ENCODE data around the gene IFITM2. TPM values are rescaled to one million over a fixed set of nuclear protein-coding genes. Genes with fewer than 3 reads are reported as not detected.
"Not testable (repeated sequence)": the region's sequence is repeated elsewhere in the genome, so short reads cannot be mapped to it uniquely, and the experiment has no call there.

The IFITM2 gene
- total and polyA plus RNA-seq, 2 donors = 14.8 to 765 TPM

DNA sequence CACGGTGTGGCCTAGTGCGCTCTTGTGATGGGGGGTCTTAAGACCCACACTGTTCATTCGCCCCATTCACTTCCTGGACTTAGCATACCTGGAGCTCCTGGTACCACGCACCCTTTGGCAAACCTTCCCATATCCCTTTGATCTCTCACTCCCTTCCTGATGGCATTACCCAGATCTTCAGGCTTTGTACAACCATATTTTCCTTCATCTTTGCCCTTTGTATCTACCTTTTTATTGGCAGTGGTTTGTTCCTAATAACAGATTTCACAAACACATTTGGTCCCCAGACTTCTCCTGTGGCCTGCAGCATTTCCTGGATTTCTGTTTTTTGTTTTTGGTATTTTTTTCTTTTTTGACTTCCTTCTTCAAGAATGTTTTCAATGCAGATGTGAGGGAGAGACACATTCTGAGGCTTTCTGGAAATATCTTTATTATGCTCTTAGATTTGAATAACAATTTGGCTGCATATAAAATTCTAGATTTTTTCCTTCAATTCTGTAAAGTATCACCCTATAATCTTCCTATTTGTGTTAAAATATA lies 29.1 kb downstream of the IFITM2 start:
- 84% methylated on average over 4 of the region's 4 CpGs for WGBS
- H3K4me3 ChIP-seq (ENCODE audit: low read depth, low read length) = no peak overlapping the region
- H3K4me1 ChIP-seq (ENCODE audit: insufficient read depth) = no peaks in the 10 kb centered on the region
- H3K27ac ChIP-seq (ENCODE audit: low read depth) = peak overlapping the region; percentile 31
- no peaks in the 10 kb centered on the region for H3K36me3 ChIP-seq (ENCODE audit: insufficient read depth)
- no peak for DNase-seq (ENCODE audit: extremely low spot score)

DNA sequence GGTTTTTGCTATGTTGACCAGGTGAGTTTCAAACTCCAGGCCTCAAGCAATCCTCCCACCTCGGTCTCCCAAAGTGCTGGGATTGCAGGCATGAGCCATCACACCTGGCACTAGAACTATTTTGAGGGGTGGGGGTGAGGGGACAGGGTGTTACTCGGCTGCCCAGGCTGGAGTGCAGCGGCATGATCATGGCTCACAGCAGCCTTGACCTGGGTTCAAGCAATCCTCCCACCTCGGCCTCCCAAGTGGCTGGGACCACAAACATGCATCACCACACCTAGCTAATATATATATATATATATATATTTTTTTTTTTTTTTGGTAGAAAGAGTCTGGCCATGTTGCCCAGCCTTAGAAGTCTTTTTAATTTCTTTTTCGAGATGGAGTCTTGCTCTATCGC lies 30.1 kb downstream of the IFITM2 start:
- Histone ChIP-seq H3K36me3 (ENCODE audit: insufficient read depth) (no peaks in the 10 kb centered on the region), H3K4me1 (ENCODE audit: insufficient read depth) (no peaks in the 10 kb centered on the region), H3K27ac (ENCODE audit: low read depth) (no peak overlapping the region), H3K4me3 (ENCODE audit: low read depth, low read length) (no peak overlapping the region)
- DNase-seq (ENCODE audit: extremely low spot score) = no peak
- WGBS = 95% methylated on average over 6 of the region's 6 CpGs

DNA sequence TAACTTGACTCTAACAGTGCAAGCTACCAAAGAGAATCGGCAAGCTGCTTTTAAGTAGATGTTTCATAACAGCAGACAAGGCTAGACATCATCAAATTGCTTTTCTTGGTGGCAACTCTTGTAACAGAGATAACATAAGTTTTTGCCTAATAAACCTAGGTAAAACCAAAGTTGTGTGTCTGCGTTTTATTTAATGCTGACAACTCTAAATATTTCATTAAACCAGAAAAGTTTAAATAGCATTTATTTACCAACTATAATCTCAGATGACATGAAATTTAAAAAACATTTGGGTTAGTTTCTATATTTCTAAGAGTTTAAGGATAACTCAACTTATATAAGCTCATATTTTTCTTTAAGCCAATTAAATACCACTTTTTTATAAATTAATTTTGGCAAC lies 32.3 kb downstream of the IFITM2 start:
- no peak for DNase-seq (ENCODE audit: extremely low spot score)
- Histone ChIP-seq H3K36me3 (ENCODE audit: insufficient read depth) (no peaks in the 10 kb centered on the region), H3K4me3 (ENCODE audit: low read depth, low read length) (no peak overlapping the region), H3K27ac (ENCODE audit: low read depth) (no peak overlapping the region), H3K4me1 (ENCODE audit: insufficient read depth) (no peaks in the 10 kb centered on the region)
- WGBS = 92% methylated on average over 2 of the region's 2 CpGs

DNA sequence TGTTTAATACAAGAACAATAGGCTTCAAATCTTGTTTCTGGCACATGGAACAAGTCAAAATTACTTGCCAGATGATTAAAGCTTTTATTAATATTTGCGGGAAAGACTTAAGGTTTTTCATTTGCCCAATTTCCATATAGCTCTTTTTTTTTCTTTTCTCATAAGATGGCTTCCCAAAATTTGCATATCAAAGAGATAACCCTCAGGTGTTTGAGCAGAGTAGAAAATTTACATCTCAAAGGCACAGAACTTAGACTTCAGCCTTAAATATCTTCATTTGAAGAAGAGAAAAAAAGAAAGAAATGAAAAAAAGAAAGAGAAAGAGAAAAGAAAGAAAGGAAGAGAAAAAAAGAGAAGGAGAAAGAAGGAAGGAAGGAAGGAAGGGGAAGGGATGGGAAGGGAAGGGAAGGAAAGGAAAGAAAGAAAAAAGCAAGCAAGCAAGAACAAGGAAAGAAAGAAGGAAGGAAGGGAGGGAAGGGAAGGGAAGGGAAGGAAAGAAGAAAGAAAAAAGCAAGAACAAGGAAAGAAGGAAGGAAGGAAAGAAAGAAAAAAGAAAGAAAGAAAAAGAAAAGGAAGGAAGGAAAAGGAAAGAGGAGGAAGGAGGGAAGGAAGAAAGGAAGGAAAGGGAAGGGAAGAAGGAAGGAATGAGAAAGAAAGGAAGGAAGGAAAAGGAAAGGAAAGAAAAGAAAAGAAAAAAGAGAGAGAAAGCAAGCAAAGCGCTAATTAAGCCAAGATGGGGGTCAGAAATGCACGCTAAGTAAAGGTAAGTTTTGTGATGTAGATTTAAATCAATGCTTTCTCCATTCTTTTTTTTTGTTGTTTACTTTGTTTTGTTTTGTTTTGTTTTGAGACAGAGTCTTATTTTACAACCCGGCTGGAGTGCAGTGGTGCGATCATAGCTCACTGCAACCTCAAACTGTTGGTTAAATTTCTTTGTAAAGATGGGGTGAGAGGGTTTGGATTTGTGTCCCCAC lies 33.2 kb downstream of the IFITM2 start:
- no peak for DNase-seq (ENCODE audit: extremely low spot score)
- Histone ChIP-seq H3K36me3 (ENCODE audit: insufficient read depth) (no peaks in the 10 kb centered on the region), H3K4me1 (ENCODE audit: insufficient read depth) (no peaks in the 10 kb centered on the region), H3K4me3 (ENCODE audit: low read depth, low read length) (no peak overlapping the region), H3K27ac (ENCODE audit: low read depth) (no peak overlapping the region)
- WGBS = 84% methylated on average over 5 of the region's 5 CpGs

DNA sequence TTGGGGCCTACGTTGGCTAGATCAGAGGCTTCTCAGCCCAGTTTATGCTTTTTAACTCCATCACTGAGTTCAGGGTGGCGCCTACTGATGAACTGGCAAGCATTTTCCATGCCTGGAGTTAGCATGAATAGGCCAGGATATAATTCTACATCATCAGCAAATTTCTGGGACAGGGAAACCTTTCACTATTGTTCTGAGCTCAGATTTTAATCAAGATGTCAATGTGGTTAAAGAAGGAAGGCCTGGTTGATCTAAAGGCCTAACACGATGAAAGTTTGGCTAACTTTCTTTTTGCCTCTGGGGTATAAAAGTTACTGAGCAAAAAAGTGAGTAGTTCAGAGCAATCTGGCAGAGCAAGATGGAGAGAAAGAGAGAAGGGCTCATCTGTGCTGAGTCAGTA lies 34.7 kb downstream of the IFITM2 start:
- DNase-seq (ENCODE audit: extremely low spot score) = no peak

DNA sequence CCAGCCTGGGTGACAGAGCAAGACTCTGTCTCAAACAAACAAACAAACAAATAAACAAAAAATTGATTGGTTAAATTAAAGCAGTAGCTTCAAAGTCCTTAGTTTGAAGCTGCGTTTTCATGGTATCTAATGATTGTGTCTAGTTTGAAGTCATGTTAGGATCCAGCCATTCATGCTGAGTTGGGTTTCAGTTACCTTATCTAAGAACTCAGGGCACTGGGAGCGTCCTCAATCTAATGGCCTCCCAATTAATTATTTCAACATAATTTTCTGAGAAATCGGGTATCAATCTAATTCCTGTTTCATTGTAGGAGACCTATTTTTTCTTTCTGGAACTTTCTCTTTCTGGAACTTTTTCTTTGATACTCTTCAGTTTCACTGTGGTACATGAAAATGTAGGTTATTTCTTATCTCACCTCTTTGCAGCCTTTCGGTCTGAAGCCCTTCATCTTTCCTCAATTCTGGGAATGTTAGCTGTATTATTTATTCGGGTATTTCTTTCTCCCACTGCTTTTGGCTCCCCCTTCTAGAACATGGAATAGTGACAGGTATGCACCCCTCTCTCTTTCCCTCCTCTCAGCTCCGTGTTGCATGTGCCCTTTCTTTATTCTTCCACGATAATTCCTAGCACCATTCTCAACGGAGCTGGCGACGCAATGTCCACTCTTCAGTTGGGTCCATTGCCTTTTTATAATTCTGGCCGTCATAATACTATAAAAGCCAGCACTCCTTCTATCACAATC lies 37.4 kb downstream of the IFITM2 start:
- 91% methylated on average over 11 of the region's 11 CpGs for WGBS
- no peaks in the 10 kb centered on the region for H3K36me3 ChIP-seq (ENCODE audit: insufficient read depth)
- H3K27ac ChIP-seq (ENCODE audit: low read depth) = no peak overlapping the region
- no peak for DNase-seq (ENCODE audit: extremely low spot score)
- no peak overlapping the region for H3K4me3 ChIP-seq (ENCODE audit: low read depth, low read length)
- H3K4me1 ChIP-seq (ENCODE audit: insufficient read depth) = no peaks in the 10 kb centered on the region

More for the DNA sequence above, 34.7 kb downstream of the IFITM2 start:
- Histone ChIP-seq H3K36me3 (ENCODE audit: insufficient read depth) (no peaks in the 10 kb centered on the region), H3K4me3 (ENCODE audit: low read depth, low read length) (no peak overlapping the region), H3K4me1 (ENCODE audit: insufficient read depth) (no peaks in the 10 kb centered on the region), H3K27ac (ENCODE audit: low read depth) (no peak overlapping the region)
- 79% methylated on average over 3 of the region's 3 CpGs for WGBS

DNA sequence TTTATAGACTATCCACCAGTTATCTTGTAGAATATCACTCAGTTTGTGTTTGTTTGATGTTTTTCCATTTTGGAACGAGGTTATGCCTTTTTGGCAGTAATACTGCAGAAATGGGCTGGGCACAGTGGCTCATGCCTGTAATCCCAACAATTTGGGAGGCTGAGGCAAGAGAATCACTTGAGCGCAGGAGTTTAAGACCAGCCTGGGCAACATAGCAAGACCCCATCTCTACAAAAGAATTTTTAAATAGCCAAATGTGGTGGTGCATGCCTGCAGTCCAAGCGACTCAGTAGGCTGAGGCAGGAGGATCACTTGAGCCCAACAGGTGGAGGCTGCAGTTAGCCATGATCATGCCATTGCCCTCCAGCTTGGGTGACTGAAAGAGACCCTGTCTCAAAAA lies 38.9 kb downstream of the IFITM2 start:
- no peak overlapping the region for H3K4me3 ChIP-seq (ENCODE audit: low read depth, low read length)
- DNase-seq (ENCODE audit: extremely low spot score) = no peak
- H3K4me1 ChIP-seq (ENCODE audit: insufficient read depth) = no peaks in the 10 kb centered on the region
- 73% methylated on average over 3 of the region's 3 CpGs for WGBS
- no peaks in the 10 kb centered on the region for H3K36me3 ChIP-seq (ENCODE audit: insufficient read depth)
- no peak overlapping the region for H3K27ac ChIP-seq (ENCODE audit: low read depth)

DNA sequence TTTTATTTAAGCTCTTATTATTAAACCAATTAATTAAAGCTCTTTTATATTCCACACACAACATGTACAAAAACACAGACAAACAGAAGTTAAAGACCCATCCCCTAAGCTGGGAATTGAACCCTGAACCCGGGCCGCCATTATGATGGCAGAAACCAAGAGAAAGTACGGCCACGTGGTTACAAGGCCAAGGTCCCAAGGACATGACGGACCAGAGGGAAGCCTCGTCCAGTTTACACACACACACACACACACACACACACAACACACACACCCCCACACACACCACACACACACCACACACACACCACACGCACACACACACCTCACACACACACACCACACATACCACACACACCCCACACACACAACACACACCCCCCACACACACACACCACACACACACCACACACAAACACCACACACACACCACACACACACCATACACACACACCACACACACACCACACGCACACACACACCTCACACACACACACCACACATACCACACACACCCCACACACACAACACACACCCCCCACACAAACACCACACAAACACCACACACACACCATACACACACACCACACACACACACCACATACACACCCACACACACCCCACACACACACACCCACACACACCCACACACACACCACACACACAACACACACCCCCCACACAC lies 41.8 kb downstream of the IFITM2 start:
- H3K36me3 ChIP-seq (ENCODE audit: insufficient read depth); H3K27ac ChIP-seq (ENCODE audit: low read depth); H3K4me3 ChIP-seq (ENCODE audit: low read depth, low read length); DNase-seq (ENCODE audit: extremely low spot score); H3K4me1 ChIP-seq (ENCODE audit: insufficient read depth): not testable (repeated sequence)
- WGBS = 93% methylated on average over 8 of the region's 8 CpGs

DNA sequence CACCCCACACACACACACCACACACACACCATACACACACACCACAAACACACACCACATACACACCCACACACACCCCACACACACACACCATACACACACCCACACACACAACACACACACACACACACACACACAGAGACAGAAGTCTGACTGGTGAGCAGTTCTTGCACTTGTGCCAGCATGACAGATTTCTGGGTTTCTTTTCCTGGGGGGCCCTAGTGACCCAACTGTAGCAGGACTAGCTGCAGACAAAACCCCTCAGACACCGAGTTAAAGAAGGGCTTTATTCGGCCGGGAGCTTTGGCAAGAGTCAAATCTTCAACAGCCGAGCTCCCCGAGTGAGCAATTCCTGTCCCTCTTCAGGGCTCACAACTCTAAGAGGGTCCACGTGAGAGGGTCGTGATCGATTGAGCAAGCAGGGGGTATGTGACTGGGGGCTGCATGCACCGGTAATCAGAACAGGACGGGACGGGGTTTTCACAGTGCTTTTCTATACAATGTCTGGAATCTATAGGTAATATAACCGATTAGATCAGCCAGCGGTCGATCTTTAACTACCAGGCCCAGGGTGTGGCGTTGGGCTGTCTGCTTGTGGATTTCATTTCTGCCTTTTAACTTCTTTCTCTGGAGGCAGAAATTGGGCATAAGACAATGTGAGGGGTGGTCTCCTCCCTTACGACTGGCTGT lies 42.6 kb downstream of the IFITM2 start:
- not testable (repeated sequence) for DNase-seq (ENCODE audit: extremely low spot score); H3K27ac ChIP-seq (ENCODE audit: low read depth); H3K4me1 ChIP-seq (ENCODE audit: insufficient read depth); H3K36me3 ChIP-seq (ENCODE audit: insufficient read depth); H3K4me3 ChIP-seq (ENCODE audit: low read depth, low read length)
- WGBS = 65% methylated on average over 16 of the region's 16 CpGs

DNA sequence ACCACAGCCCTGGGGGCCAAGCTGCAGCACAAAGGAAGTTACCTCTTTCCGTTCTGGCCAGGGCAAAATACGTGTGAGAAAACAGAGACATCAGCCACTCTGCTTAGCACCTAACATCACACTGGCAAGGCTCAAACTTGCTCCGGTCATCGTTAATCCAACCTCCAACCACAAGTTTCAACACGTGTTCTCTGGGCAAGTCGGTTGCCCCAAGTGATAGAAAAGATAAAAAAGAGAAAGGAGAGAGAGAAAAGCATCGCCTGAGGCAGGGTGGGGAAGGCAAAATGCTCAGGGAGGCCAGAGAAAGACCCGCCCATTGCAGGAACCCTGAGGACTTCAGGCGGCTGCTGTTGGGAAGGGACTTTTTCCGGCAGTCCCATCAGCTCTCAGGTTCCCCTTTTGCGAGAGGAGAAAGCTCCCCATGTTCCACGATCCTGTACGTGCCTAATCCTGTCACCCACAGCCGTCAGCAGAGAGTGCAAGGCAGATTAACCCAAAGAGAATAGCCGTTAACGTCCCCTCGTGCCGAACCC lies 43.2 kb downstream of the IFITM2 start:
- WGBS = 60% methylated on average over 18 of the region's 18 CpGs
- no peak for DNase-seq (ENCODE audit: extremely low spot score)
- Histone ChIP-seq H3K36me3 (ENCODE audit: insufficient read depth) (no peaks in the 10 kb centered on the region), H3K27ac (ENCODE audit: low read depth) (no peak overlapping the region), H3K4me3 (ENCODE audit: low read depth, low read length) (no peak overlapping the region), H3K4me1 (ENCODE audit: insufficient read depth) (no peaks in the 10 kb centered on the region)

DNA sequence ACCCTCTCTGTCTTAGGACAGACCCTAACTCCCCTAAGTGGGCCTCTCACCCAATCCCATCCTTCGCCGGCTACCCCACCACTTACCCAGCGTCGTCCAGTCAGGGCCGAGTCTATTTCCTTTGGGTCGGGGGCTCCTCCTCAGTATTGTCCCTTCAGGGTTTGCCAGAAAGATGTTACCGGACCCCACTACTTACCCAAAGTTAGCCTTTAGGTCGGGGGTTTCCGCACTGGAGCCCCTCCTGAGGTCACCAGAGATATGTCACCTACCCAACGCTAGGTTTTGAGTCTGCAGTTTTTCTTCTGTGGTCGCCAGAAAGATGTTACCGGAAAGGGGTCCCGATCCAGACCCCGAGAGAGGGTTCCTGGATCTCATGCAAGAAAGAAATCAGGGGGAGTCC lies 43.8 kb downstream of the IFITM2 start:
- Histone ChIP-seq H3K4me1 (ENCODE audit: insufficient read depth) (no peaks in the 10 kb centered on the region), H3K36me3 (ENCODE audit: insufficient read depth) (no peaks in the 10 kb centered on the region), H3K4me3 (ENCODE audit: low read depth, low read length) (no peak overlapping the region), H3K27ac (ENCODE audit: low read depth) (no peak overlapping the region)
- WGBS = 97% methylated on average over 14 of the region's 14 CpGs
- DNase-seq (ENCODE audit: extremely low spot score) = no peak

DNA sequence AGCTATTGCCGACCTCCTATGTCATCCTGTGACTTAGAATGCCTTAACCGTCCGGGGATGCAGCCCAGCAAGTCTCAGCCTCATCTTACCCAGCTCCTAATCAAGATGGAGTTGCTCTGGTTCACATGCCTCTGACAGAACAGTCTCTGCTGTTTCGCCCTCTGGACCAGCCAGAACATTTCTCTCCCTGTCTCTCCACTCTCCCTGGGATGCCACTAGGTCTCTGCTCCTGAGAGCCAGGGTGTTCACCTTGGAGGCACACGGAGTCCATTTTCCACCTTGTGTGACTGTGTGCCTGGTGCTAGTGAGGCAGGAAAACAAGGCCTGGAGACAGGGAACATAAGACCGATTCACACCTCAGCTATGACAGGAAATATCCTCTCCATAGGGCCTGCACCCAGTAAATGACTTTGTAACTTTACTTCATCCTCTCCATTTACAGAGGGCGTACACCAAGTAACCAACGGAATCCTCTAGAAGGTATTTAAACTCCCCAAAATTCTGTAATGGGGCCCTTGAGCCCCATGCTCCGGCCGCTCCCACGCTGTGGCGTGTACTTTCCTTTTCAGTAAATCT lies 44.9 kb downstream of the IFITM2 start:
- 87% methylated on average over 12 of the region's 12 CpGs for WGBS
- no peaks in the 10 kb centered on the region for H3K4me1 ChIP-seq (ENCODE audit: insufficient read depth)
- no peak for DNase-seq (ENCODE audit: extremely low spot score)

More for the DNA sequence above, 44.9 kb downstream of the IFITM2 start:
- H3K27ac ChIP-seq (ENCODE audit: low read depth) = peak overlapping the region; percentile 86
- H3K36me3 ChIP-seq (ENCODE audit: insufficient read depth) = no peaks in the 10 kb centered on the region
- H3K4me3 ChIP-seq (ENCODE audit: low read depth, low read length) = no peak overlapping the region

Data from urinary bladder (tissue), 4 donors.